Ovary (tissue), 3 donors: ENCODE data around the gene SPINK6.

Source experiments
- EP300 ChIP-seq: sonication (generic); formaldehyde crosslinking; IDR thresholded peaks from one replicate; pipeline ENCODE4 v1.6.1; 2017; ENCODE audit warnings: antibody characterized with exemption
- POLR2A ChIP-seq: fragments of 450-650 bp; IDR thresholded peaks from one replicate; pipeline ENCODE4 v1.6.1; 2017; ENCODE audit warnings: antibody characterized with exemption, mild to moderate bottlenecking, moderate library complexity
- TF ChIP-seq, protein P1 (sequence below), 3 donors: fragments of 450-650 bp in 2 of 3; fragments of 200-600 bp in 1 of 3; IDR thresholded peaks; one replicate each; pipeline versions ENCODE4 v1.5.1 to v1.8.0; 2016 to 2022; ENCODE audit warnings: antibody characterized with exemption in 3 of 3, mild to moderate bottlenecking in 1 of 3
- donor health status: DM: no; HTN: no; CAD: no.

DNA sequence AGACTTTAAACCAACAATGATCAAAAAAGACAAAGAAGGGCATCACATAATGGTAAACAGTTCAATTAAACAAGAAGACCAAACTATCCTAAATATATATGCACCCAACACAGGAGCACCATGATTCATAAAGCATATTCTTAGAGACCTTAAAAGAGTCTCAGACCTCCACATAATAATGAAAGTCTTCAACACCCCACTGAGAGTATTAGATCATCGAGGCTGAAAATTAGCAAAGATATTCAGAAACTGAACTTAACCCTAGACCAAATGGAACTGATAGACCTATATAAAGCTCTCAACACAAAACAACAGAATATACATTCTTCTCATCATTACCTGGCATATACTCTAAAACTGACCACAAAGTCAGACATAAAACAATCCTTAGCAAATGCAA, 46.2 kb upstream of the SPINK6 start:
- TF ChIP-seq, protein P1, sequence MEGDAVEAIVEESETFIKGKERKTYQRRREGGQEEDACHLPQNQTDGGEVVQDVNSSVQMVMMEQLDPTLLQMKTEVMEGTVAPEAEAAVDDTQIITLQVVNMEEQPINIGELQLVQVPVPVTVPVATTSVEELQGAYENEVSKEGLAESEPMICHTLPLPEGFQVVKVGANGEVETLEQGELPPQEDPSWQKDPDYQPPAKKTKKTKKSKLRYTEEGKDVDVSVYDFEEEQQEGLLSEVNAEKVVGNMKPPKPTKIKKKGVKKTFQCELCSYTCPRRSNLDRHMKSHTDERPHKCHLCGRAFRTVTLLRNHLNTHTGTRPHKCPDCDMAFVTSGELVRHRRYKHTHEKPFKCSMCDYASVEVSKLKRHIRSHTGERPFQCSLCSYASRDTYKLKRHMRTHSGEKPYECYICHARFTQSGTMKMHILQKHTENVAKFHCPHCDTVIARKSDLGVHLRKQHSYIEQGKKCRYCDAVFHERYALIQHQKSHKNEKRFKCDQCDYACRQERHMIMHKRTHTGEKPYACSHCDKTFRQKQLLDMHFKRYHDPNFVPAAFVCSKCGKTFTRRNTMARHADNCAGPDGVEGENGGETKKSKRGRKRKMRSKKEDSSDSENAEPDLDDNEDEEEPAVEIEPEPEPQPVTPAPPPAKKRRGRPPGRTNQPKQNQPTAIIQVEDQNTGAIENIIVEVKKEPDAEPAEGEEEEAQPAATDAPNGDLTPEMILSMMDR (IDR thresholded peaks at IDR 0.05) = no peak
- no peak for TF ChIP-seq POLR2A
- no peak for TF ChIP-seq EP300
